K562 (cell line): ENCODE data around the gene PARD3B. TPM values are rescaled to one million over a fixed set of nuclear protein-coding genes. Genes with fewer than 3 reads are reported as not detected.

Source experiments
- ATAC-seq: fragments of 200-7000 bp; cut with Tn5 transposase; 3 replicates; pipeline ENCODE4 v1.9.1; 2020; ENCODE audit warnings: moderate library complexity
- BruUV-seq: library from RNA; stranded (reverse); fragments of 400-500 nt; replicated peaks from 2 replicates; lab custom pipeline; 2021; lab: Mats Ljungman, UMichigan
- CTCF ChIA-PET: fragments of 300-600 bp; formaldehyde crosslinking; extraction: SDS; loops from one replicate; lab custom pipeline; 2021; ENCODE audit warnings: low intra/inter-chr PET ratio; lab: Yijun Ruan, JAX
- POLR2A ChIA-PET: fragments of 300-600, 350-650 bp; sonication (Branson Sonifier 250); formaldehyde crosslinking; extraction: SDS; loops from one replicate; lab custom pipeline; 2021; ENCODE audit warnings: antibody characterized with exemption, inconsistent platforms; lab: Yijun Ruan, JAX
- DNase-seq, 4 experiments: peaks; one replicate each; pipeline versions ENCODE4 v3.0.0 to v3.0.0-alpha.2; 2011 to 2018; ENCODE audit warnings: low spot score in 3 of 4, mixed read lengths in 3 of 4; ENCODE audit errors: extremely low read depth in 1 of 4
- FAIRE-seq: peaks from 2 replicates; lab custom pipeline; 2011; peaks lifted over from hg19 to GRCh38; lab: Jason Lieb, UNC
- H2AFZ ChIP-seq: 2 replicates; pipeline ENCODE4 v1.6.0; 2011; ENCODE audit warnings: low read depth, low read length, control low read depth, inconsistent platforms
- H3K27ac ChIP-seq: fragments of 200-600 bp; 3 replicates; pipeline ENCODE4 v1.8.0; 2011; ENCODE audit warnings: low read depth, mild to moderate bottlenecking, control low read depth, inconsistent platforms, low read length, moderate library complexity, mixed read lengths; ENCODE audit errors: extremely low read depth
- H3K27me3 ChIP-seq, 2 experiments: fragments of 300-600 bp in 1 of 2; 2 replicates in 1 of 2; 3 replicates in 1 of 2; pipeline versions ENCODE4 v1.6.0 to v1.8.0; 2011; ENCODE audit warnings: inconsistent platforms in 2 of 2, low read length in 2 of 2, mild to moderate bottlenecking in 1 of 2, mixed read lengths in 1 of 2, moderate library complexity in 1 of 2; ENCODE audit not compliant: control insufficient read depth in 2 of 2, insufficient read depth in 2 of 2
- H3K36me3 ChIP-seq: fragments of 300-600 bp; 3 replicates; pipeline ENCODE4 v1.8.0; 2011; ENCODE audit warnings: mild to moderate bottlenecking, low read length, inconsistent platforms; ENCODE audit not compliant: control insufficient read depth, insufficient read depth
- H3K4me1 ChIP-seq, 2 experiments: fragments of 200-600 bp in 1 of 2; replicated peaks in 1 of 2; 2 replicates in 1 of 2; 3 replicates in 1 of 2; pipeline versions ENCODE4 v1.5.1 to v1.8.0; 2011; ENCODE audit warnings: inconsistent platforms in 2 of 2, low read length in 2 of 2, mild to moderate bottlenecking in 1 of 2, mixed read lengths in 1 of 2, moderate library complexity in 1 of 2; ENCODE audit not compliant: control insufficient read depth in 2 of 2, insufficient read depth in 2 of 2
- H3K4me2 ChIP-seq: 2 replicates; pipeline ENCODE4 v1.6.1; 2011; ENCODE audit warnings: low read length, control low read depth, inconsistent platforms, mixed read lengths; ENCODE audit not compliant: insufficient read depth
- H3K4me3 ChIP-seq: fragments of 200-600 bp; sonication (generic), shearing (Covaris generic); 2 replicates; pipeline ENCODE4 v1.5.1; 2016; ENCODE audit warnings: control low read depth, inconsistent platforms
- H3K79me2 ChIP-seq: fragments of 200-600 bp; 3 replicates; pipeline ENCODE4 v1.8.0; 2011; ENCODE audit warnings: low read length, inconsistent platforms; ENCODE audit not compliant: control insufficient read depth, insufficient read depth
- H3K9ac ChIP-seq, 2 experiments: 2 replicates each; pipeline versions ENCODE4 v1.6.0 to v1.6.1; 2011; ENCODE audit warnings: low read depth in 2 of 2, low read length in 2 of 2, control low read depth in 1 of 2, inconsistent platforms in 1 of 2, mild to moderate bottlenecking in 1 of 2, mixed read lengths in 1 of 2; ENCODE audit not compliant: insufficient read depth in 1 of 2
- H3K9me1 ChIP-seq: one replicate; pipeline ENCODE4 v1.6.0; 2011; ENCODE audit warnings: inconsistent platforms, mild to moderate bottlenecking, low read length, moderate library complexity; ENCODE audit not compliant: control insufficient read depth, insufficient read depth
- H3K9me3 ChIP-seq: replicated peaks from 2 replicates; pipeline ENCODE4 v1.5.1; 2011; ENCODE audit warnings: low read depth, low read length, inconsistent platforms; ENCODE audit not compliant: control insufficient read depth, insufficient read depth
- H4K20me1 ChIP-seq: replicated peaks from 2 replicates; pipeline ENCODE4 v1.6.1; 2011; ENCODE audit warnings: low read length, inconsistent platforms, mixed read lengths; ENCODE audit not compliant: control insufficient read depth, insufficient read depth
- BRD4 ChIP-seq: fragments of 200-600 bp; sonication (generic); IDR thresholded peaks from 2 replicates; pipeline ENCODE4 v1.6.1; 2017; ENCODE audit warnings: inconsistent platforms
- CCNT2 ChIP-seq: IDR thresholded peaks from 2 replicates; pipeline ENCODE4 v1.6.1; 2011; ENCODE audit warnings: borderline replicate concordance, low read depth, mild to moderate bottlenecking, moderate library complexity, mixed read lengths, low read length; ENCODE audit not compliant: insufficient read length; ENCODE audit errors: extremely low read depth
- HMBOX1 ChIP-seq: sonication (generic); IDR thresholded peaks from 2 replicates; pipeline ENCODE4 v1.6.1; 2016
- HMGN3 ChIP-seq: IDR thresholded peaks from 2 replicates; pipeline ENCODE4 v1.6.1; 2011; ENCODE audit warnings: borderline replicate concordance, low read depth, mild to moderate bottlenecking, mixed read lengths, low read length; ENCODE audit not compliant: insufficient read length; ENCODE audit errors: extremely low read depth
- L3MBTL2 ChIP-seq: fragments of 450-650 bp; IDR thresholded peaks from 2 replicates; pipeline ENCODE4 v1.6.1; 2016; ENCODE audit warnings: mild to moderate bottlenecking, moderate library complexity
- MCM7 ChIP-seq, 2 experiments: fragments of 450-650 bp; IDR thresholded peaks; 2 replicates each; pipeline ENCODE4 v1.6.1; 2016 to 2018
- PHF21A ChIP-seq: fragments of 450-650 bp; IDR thresholded peaks from 2 replicates; pipeline ENCODE4 v1.6.1; 2017; ENCODE audit warnings: low read depth, borderline replicate concordance
- PKNOX1 ChIP-seq: fragments of 450-650 bp; IDR thresholded peaks from 2 replicates; pipeline ENCODE4 v1.6.1; 2016
- SMARCB1 ChIP-seq: IDR thresholded peaks from 2 replicates; pipeline ENCODE4 v1.6.1; 2011; ENCODE audit warnings: improper control_type of control experiment, low read depth; ENCODE audit not compliant: insufficient read length
- TEAD2 ChIP-seq: fragments of 450-650 bp; IDR thresholded peaks from 2 replicates; pipeline ENCODE4 v1.6.1; 2016; ENCODE audit warnings: missing genetic modification characterization, control low read depth, missing compliant biosample characterization
- XRCC3 ChIP-seq: fragments of 450-650 bp; IDR thresholded peaks from 2 replicates; pipeline ENCODE4 v1.6.1; 2017; ENCODE audit warnings: mild to moderate bottlenecking, moderate library complexity
- ZNF589 ChIP-seq: fragments of 200-800 bp; sonication (Bioruptor generic); IDR thresholded peaks from 2 replicates; pipeline ENCODE4 v1.6.1; 2016; ENCODE audit warnings: low read depth, missing genetic modification characterization, missing compliant biosample characterization
- WGBS: fragments of 100-300 bp; shearing (Covaris generic); methylation state at CpG from one replicate; pipeline ENCODE4 v1.1.6; 2016; ENCODE audit warnings: low coverage, mixed read lengths; ENCODE audit not compliant: insufficient coverage; ENCODE audit errors: missing lambda C conversion rate; 5-methylcytosine and 5-hydroxymethylcytosine counted together
- in situ Hi-C: fragments of 300-500 bp; cut with MboI; formaldehyde crosslinking; loops from 4 replicates; pipeline ENCODE4 v1.15.0; 2018; ENCODE audit warnings: inconsistent platforms, mixed read lengths
- intact Hi-C: fragments of 100-400 bp; cut with micrococcal nuclease; formaldehyde crosslinking; loops from 2 replicates; pipeline ENCODE4 v1.14.2; 2022
- polyA plus RNA-seq, 8 experiments: library from polyadenylated mRNA; depleted of rRNA in 4 of 8; stranded (reverse) in 5 of 8; unstranded in 3 of 8; fragments of >200 nt; fragmentation: Nextera tagmentation in 2 of 8; fragmentation: Illumina TruSeq in 1 of 8; extraction: Ambion mirVana in 2 of 8; extraction: Trizol in 1 of 8; gene quantifications; 2 replicates each; pipeline versions ENCODE4 v1.2.1 to v1.2.3, GENCODE V29; 2011 to 2014; ENCODE audit warnings: inconsistent platforms in 1 of 8, missing spikeins in 1 of 8
- total RNA-seq, 7 experiments: library from RNA; depleted of rRNA in 6 of 7; stranded (reverse); fragments of >200 nt in 6 of 7; fragmentation: Illumina TruSeq in 2 of 7; extraction: Trizol in 2 of 7; gene quantifications; 2 replicates each; pipeline versions ENCODE4 v1.2.1 to v1.2.3, GENCODE V29; 2011 to 2021; ENCODE audit warnings: low replicate concordance in 1 of 7
- TF ChIP-seq, protein P1 (sequence below), 2 experiments: fragments of 450-650 bp in 1 of 2; sonication (generic) in 1 of 2; formaldehyde crosslinking; conservative IDR thresholded peaks; 2 replicates each; pipeline versions ENCODE4 v1.4.0 to v1.8.1; 2020 to 2022; ENCODE audit warnings: mild to moderate bottlenecking in 1 of 2, missing genetic modification reagents in 1 of 2
- TF ChIP-seq, protein P2 (sequence below): sonication (generic); formaldehyde crosslinking; IDR thresholded peaks from 2 replicates; pipeline ENCODE4 v1.8.1; 2023; ENCODE audit warnings: missing genetic modification reagents, mild to moderate bottlenecking, borderline replicate concordance

PARD3B gene
- total and polyA plus RNA-seq, 9 of the 15 experiments (the other 6 are each of a cell fraction or from before 2014, with no cell fraction given), result 0.15 to 3.0 (median 1.1) TPM

DNA sequence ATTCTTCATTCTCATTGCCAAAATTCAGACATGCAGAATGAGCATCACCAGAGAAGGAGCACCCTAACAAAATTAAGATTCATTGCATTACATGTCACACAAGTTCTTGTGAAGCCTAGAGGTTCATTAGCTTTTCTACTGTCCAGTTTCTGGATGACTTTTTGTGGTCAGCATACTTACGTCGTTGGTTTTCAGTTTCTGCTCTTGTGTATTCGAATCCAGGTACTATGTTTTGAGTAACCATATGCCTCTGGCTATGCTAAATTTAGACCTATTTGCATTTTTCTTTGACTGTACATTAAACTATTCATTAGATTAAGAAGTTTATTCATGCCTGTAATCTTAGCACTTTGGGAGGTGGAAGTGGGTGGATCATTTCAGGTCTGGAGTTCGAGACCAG lies 251.3 kb downstream of the PARD3B start:
- H3K36me3 ChIP-seq, result no peaks in the 10 kb centered on the region

More for the DNA sequence above, 251.3 kb downstream of the PARD3B start:
- WGBS, result 19% methylated on average over 4 of the region's 4 CpGs
- ChIA-PET CTCF (no interaction called here), POLR2A (no interaction called here)
- no peak for DNase-seq
- H4K20me1 ChIP-seq, result no peaks in the 10 kb centered on the region
- in situ Hi-C loops (no loop called here), intact Hi-C loops (no loop called here)
- no peaks in the 10 kb centered on the region for H3K9me3 ChIP-seq
- no peaks in the 10 kb centered on the region for H3K27me3 ChIP-seq
- ATAC-seq, result no peak
- H3K4me1 ChIP-seq, result no peaks in the 10 kb centered on the region
- TF ChIP-seq CCNT2 (no peak), BRD4 (no peak), TEAD2 (tag) (no peak), MCM7 (IDR thresholded peaks at IDR 0.05) (no peak), ZNF589 (CRISPR knock-in tag) (no peak), XRCC3 (no peak), HMGN3 (no peak), L3MBTL2 (no peak), PKNOX1 (no peak), SMARCB1 (no peak), HMBOX1 (no peak), PHF21A (no peak)
- TF ChIP-seq, protein P1, sequence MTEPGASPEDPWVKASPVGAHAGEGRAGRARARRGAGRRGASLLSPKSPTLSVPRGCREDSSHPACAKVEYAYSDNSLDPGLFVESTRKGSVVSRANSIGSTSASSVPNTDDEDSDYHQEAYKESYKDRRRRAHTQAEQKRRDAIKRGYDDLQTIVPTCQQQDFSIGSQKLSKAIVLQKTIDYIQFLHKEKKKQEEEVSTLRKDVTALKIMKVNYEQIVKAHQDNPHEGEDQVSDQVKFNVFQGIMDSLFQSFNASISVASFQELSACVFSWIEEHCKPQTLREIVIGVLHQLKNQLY (CRISPR knock-in tag; conservative IDR thresholded peaks at IDR 0.05), result no peak
- TF ChIP-seq, protein P2, sequence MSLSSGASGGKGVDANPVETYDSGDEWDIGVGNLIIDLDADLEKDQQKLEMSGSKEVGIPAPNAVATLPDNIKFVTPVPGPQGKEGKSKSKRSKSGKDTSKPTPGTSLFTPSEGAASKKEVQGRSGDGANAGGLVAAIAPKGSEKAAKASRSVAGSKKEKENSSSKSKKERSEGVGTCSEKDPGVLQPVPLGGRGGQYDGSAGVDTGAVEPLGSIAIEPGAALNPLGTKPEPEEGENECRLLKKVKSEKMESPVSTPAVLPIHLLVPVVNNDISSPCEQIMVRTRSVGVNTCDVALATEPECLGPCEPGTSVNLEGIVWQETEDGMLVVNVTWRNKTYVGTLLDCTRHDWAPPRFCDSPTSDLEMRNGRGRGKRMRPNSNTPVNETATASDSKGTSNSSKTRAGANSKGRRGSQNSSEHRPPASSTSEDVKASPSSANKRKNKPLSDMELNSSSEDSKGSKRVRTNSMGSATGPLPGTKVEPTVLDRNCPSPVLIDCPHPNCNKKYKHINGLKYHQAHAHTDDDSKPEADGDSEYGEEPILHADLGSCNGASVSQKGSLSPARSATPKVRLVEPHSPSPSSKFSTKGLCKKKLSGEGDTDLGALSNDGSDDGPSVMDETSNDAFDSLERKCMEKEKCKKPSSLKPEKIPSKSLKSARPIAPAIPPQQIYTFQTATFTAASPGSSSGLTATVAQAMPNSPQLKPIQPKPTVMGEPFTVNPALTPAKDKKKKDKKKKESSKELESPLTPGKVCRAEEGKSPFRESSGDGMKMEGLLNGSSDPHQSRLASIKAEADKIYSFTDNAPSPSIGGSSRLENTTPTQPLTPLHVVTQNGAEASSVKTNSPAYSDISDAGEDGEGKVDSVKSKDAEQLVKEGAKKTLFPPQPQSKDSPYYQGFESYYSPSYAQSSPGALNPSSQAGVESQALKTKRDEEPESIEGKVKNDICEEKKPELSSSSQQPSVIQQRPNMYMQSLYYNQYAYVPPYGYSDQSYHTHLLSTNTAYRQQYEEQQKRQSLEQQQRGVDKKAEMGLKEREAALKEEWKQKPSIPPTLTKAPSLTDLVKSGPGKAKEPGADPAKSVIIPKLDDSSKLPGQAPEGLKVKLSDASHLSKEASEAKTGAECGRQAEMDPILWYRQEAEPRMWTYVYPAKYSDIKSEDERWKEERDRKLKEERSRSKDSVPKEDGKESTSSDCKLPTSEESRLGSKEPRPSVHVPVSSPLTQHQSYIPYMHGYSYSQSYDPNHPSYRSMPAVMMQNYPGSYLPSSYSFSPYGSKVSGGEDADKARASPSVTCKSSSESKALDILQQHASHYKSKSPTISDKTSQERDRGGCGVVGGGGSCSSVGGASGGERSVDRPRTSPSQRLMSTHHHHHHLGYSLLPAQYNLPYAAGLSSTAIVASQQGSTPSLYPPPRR, result no peak
- H3K9me1 ChIP-seq, result no peaks in the 10 kb centered on the region
- no peak overlapping the region for H3K4me2 ChIP-seq
- no peak for FAIRE-seq
- BruUV-seq, result no TSS peak
- H3K9ac ChIP-seq, result no peak overlapping the region
- no peak overlapping the region for H2AFZ ChIP-seq
- no peaks in the 10 kb centered on the region for H3K79me2 ChIP-seq
- H3K4me3 ChIP-seq, result no peak overlapping the region
- no peak overlapping the region for H3K27ac ChIP-seq
